Epithelial cell of prostate (primary cell): ENCODE data around the gene BDKRB2.

ENCODE experiments used
- DNase-seq: peaks from one replicate; pipeline ENCODE4 v3.0.0-alpha.2; 2011; ENCODE audit warnings: low read depth, low spot score
- H3K27ac ChIP-seq: fragments of 450-650 bp; 2 replicates; pipeline ENCODE4 v1.5.1; 2017; ENCODE audit warnings: mild to moderate bottlenecking

Gene BDKRB2

DNA sequence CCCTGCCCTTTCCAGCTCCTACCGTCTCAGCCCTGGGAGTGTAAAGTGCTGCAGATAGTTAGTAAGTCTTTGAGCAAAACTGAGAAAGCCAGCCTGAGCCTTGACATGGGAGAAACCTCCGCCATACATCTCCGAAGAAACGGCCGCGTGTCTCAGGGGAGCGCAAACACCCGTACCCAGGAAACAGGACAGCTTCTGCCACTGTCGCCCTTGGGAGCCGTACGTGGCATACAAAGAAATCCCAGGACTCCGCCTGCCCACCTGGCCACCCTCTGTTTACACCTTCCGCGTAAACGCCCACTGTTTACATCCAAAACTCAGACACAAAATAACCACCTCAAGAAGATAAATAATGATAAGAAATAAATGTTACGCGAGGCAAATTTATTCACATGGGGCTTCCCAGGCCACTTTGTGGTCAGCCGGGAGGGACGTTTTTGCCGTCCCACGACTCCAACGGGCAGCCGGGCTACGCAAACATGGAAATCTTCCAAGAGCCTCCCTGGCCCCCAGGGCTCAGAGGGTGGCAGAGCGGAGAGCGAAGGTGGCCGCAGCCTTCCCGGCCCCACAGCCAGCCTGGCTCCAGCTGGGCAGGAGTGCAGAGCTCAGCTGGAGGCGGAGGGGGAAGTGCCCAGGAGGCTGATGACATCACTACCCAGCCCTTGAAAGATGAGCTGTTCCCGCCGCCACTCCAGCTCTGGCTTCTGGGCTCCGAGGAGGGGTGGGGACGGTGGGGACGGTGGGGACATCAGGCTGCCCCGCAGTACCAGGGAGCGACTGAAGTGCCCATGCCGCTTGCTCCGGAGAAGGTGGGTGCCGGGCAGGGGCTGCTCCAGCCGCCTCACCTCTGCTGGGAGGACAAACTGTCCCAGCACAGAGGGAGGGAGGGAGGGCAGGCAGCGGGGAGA lies at the start of gene BDKRB2:
BDKRB2 (plus strand) TSS at position 689 of the 908 bp plus-strand sequence. CDS start 32,269 bp downstream, outside the sequence.
- peak within 1 kb of the TSS; percentile 82 for H3K27ac ChIP-seq
- DNase-seq, result no peak

DNA sequence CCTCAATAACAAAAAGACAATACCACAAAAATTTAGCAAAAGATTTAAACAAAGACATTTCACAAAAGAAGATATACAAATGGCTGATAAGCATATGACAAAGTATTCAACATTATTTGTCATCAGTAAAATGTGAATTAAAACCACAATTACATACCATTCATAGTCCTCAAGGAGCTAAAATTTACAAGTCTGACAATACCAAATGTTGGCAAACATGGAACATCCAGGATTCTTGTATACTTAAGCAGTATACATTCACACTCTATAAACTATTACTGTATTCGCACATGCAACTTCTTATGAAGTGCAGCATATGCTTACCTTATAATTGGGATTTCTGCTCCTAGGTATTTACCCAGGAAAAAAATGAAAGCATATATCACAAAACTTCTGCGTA lies 49.7 kb upstream of the BDKRB2 start:
- no peak for DNase-seq

DNA sequence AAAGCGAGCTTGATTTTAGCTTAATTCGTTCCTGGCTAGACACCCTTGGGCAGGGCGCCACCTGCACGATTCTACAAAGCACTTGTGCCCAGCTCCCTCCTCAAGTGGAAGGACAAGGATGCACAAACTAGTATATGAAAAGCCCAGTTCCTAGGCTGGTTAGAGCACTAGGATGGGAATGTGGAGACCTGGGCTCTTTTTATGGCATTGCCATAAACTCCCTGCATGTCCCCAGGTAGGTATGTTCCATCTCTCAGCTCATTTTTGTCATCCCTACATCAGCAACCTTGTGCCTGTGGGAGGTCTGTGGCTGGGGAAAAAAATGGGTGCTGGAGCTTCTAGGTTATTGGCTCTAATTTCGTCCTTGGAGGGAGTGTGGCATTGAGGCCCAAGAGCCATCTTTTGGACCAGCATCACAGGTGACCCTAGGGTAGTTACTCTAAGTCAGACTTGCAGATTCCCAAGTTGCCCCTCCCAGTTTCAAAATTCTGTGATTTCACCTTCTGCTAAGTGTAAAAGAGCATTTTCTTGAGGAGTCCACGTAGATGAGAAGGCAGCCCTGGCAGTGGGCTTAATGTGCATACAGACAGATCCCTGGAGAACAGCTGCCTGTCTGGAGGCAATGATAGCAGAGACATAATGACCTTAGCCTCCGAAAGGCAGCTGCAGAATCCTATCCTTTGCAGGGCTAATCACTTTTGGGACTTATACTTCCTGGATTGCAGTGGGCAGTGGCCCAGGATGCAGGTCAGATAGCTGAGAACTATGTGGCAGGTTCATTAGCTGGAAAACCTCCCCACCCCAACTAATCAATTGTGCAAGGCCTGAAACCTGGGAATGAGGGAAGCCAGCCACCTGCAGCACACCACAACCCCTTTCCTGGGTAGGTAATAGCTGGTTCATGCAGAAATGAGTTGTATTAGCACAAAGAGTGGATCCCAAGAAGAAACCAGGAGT lies 47.6 kb upstream of the BDKRB2 start:
- no peak overlapping the region for H3K27ac ChIP-seq

More for the DNA sequence above, 49.7 kb upstream of the BDKRB2 start:
- H3K27ac ChIP-seq, result no peak overlapping the region

DNA sequence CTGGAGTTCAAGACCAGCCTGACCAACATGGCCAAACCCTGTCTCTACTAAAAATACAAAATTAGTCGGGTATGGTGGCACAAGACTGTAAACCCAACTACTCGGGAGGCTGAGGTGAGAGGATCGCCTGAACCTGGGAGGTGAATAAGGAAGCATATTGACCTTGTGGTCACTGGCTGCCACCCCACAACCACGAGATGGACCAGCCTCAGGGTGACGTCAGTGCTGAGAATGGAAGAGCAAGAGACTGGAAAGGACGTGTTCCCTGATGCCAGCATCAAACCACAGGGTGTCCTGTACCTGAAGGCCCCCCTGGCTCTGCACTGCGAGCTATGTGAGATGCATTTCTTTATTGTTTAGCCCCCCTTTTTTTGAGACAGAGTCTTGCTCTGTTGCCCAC lies 45.9 kb upstream of the BDKRB2 start:
- no peak overlapping the region for H3K27ac ChIP-seq
- DNase-seq, result no peak

More for the DNA sequence above, 47.6 kb upstream of the BDKRB2 start:
- no peak for DNase-seq

DNA sequence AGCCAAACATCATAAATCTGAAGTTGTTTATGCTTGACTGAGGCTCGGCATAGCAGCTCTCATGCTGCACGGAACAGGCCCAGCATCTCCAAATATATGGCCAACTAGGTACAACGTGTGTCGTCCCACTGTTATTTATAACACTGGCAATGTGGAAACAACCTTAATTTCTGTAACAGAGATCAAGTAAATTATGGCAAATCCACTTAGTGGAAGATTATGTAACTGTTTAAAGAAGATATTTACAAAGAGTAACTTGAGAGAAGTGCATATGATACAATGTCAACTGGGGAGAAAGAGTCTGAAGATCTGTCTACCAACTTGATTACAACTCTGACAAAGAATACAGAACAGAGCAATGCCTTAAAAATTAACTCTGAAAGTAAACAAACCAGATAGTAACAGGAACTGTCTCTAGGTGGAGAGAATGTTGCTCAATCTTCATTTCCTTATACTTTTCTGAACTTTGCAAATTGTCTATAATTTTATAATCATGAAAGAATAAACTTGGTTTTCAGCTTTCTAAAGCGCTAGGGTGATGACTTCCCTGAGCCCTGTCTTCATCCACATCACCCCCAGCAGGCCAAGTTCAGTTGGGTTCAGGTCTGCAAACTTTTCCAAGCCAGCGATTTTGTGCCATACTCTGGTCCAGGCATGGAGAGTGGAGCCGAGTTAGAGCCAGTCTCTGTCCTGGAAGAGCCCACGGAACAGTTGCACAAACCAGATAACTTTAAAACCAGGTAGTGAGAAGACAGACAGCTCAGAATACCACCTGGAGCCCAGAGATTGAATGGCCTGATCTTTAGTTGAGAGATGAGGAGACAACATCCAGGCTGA lies 44.3 kb upstream of the BDKRB2 start:
- H3K27ac ChIP-seq, result no peak overlapping the region

DNA sequence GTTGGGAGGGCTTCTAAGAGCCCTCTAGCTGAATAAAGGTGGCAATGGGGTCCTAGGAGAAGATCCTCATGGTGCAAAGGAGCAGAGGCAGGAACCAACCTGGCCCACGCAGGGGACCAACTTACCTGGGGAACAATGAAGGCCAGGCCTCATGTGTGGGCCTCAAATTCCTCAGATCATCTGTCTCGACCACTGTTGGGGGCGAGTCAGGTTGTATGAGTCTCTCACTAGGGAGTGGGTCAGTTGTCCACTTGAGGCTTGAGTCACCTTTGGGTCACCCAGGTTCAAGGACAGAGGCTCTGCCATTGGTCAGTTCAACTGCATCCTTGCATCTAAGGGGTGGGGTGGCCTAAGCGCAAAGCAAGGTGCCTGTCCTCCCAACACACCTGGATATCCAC lies 43.7 kb upstream of the BDKRB2 start:
- H3K27ac ChIP-seq, result no peak overlapping the region
- no peak for DNase-seq

More for the DNA sequence above, 44.3 kb upstream of the BDKRB2 start:
- no peak for DNase-seq

DNA sequence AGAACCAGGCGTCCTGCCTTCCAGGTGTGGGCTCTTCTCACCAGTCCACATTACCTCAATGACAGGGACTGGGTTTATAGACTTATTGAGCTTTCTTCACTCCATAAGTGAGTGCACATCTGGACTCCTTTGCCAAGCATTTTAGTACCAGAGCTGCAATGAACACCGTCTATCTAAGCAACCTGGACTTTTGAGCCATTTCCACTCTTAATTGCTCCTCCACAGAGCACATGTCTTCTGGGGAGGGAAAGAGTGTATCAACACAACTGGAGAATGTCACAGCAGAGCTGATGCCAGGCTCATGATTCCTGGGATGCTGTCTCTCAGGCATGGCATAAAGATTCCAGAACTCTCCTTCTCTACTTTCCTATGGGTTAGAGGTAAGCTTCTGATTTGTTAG lies 43.0 kb upstream of the BDKRB2 start:
- DNase-seq, result no peak
- no peak overlapping the region for H3K27ac ChIP-seq

DNA sequence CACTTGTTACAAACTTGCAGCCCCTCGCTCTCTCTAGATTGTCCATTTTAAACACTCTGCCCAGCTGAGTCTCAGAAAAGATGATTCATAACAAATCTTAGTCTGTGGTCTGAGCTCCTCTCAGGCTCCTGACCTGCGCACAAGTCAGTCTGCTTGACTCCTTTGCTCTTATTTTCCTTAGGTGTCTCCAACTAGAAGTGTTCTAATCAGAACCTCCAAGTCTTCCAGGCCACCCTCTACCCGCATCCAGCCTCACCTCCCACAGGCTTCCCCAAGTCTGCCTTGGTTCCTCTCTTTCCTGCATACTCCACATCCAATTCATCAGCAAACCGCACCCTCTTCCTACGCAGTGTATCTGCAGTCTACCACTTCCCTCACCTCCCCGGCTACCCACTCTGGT lies 42.4 kb upstream of the BDKRB2 start:
- no peak overlapping the region for H3K27ac ChIP-seq

DNA sequence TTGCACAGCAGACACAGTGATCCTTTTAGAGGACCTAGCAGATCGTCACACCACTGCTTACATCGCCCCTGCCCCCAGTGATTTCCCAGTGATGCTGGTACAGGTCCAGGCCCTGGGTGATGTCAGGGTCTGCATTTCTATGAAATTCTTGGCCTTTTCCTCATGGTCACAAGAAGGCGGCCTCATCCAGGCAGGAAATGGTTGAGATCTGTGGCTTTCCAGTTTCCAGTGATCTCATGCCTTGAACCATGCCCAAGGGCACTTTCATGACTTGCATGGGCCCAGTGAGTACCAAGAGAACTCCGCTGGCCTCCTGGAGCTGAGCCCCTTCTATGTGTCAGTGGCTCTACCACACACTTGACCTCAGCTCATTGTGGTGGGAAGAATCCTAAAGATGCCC lies 41.9 kb upstream of the BDKRB2 start:
- H3K27ac ChIP-seq, result no peak overlapping the region
- no peak for DNase-seq

More for the DNA sequence above, 42.4 kb upstream of the BDKRB2 start:
- DNase-seq, result no peak

DNA sequence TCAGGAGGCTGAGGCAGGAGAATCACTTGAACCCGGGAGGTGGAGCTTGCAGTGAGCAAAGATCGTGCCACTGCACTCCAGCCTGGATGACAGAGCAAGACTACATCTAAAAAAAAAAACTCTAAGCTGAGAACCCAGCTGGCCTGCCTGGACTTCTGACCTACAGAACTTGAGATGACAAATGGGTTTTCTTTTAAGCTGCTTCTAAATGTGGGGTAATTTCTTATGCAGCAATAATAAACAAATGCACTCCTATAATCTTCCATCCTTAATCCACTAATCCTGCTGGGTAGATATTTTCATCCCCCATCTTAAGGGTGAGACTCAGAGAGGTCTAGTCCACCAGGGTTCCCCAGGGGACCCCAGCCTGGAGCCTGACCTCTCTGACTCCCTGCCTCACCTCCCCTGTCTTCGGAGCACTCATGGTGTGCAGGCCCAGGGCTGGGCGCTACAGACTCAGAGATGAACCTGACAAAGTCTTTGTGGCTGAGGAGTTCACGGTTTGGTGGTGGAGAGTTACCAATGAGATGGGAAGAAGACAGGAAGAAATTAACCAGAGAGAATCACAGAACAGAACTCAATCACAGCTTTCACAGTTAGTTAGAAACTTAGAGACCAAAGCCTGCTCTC lies 39.7 kb upstream of the BDKRB2 start:
- no peak overlapping the region for H3K27ac ChIP-seq
- DNase-seq, result no peak

DNA sequence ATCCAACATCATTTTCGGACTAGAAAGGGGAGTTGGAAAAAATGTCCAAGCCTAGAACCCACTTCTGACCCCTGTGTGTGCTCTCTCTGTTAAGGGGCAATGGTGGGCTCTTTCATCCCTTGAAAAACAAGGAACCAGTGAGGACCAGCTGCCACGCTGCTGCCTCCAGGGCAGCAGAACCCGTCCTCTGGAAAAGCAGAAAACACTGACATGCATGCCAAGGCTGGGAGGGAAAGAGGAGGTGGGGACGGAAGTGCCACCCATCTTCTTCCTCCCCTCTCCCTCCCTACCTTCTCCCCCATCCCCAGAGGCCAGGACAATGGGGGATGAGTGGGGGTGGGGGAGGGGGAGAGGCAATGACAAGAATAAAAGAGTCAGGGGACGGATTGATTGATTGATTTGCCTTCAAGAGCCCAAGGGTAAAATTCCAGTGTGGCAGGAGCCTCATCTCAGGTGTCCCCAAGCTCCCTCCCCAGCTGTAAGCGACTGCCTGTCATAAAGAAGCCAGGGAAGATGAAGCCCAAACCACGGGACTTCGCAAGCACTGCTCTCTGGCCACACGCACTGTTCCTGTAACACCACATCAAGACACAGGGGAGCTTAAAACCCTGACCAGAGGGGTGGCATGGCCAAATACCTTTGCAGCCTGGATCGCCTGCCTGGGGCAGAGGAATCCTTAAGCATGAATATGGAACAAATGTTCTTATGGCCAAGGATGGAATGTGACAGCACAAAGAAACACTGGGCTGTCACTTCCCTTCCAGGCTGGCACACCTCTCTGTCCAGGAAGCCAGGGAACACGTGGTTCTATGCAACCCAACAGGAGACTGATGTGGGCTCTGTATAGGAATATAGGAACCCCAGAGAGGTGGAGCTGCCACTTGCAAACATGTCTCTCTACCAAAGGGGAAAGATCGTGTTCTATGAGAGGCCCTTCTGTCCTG lies 38.9 kb upstream of the BDKRB2 start:
- DNase-seq, result no peak
- no peak overlapping the region for H3K27ac ChIP-seq

DNA sequence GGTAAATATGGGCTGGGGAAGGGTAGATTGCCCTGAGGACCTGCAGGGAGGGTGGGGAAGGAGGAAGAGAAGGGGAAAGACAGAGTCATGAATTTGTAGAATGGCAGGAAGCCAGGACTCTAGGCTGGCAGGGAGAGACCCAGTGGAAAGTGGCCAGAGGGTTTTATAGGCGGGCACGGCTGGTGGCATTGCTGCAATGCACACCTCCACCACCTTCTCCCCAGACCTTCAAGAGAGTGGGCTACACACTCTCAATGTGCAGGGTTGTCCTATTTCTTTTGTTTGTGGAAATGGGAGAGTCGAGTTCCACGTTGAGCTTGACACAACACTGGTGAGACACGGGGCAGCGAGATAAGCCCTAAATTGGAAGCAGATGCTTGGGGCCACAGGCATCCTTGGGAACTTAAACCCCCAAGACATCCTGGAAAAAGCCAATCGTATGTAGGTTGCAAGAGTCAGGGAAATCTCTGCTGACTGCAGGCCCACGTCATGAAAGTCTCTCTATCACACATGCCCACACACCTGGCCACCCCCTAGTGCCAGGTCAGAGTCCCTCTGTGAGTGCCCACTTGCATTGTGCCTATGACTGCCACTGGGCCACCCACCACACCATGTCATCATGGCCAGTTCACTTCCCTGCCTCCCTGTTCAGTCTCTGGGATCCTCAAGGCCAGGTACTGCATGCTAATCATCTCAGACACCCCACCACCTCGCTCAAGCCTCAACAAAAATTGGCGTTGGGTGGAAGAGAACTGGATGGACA lies 38.0 kb upstream of the BDKRB2 start:
- no peak for DNase-seq
- H3K27ac ChIP-seq, result no peak overlapping the region

DNA sequence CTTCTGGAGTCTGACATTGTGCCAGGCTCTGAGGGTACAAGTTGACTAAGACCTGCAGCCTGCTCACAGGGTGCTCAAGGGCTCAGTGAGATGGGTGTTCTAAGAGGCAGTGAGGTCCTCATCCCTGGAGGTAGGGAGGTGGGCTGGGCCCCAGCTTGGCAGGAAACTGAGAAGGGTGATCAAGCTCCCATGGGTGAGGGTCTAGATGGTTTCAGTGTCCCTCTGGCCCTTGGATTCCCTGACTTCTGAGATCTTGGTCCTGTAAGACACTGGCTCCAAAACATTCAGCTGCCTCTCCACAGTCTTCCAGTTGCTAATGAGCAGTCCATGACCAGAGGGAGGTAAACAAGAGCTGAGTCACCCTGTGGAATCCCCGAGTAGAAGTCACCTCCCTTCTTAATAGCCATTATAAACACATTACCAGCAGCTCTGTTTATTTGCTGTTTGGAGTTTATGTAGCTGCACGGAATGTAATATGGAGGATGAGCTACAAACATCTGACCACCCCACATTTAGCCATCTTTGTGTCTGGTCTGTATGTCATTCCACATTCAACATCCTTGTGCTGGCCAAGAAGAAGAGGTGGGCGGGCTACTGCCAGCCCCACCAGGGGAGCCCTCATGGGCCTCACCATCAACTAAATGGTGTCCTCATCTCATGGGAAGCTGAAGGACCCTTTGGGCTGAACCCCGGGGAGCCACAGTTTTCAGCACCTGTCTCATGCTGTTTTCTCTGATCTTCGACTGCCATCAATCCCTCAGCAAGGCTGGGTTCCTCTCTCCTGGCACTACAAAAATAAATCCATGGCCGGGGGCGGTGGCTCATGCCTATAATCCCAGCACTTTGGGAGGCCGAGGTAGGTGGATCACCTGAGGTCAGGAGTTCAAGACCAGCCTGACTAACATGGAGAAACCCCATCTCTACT lies 37.2 kb upstream of the BDKRB2 start:
- DNase-seq, result peak; percentile 55
- H3K27ac ChIP-seq, result no peak overlapping the region

DNA sequence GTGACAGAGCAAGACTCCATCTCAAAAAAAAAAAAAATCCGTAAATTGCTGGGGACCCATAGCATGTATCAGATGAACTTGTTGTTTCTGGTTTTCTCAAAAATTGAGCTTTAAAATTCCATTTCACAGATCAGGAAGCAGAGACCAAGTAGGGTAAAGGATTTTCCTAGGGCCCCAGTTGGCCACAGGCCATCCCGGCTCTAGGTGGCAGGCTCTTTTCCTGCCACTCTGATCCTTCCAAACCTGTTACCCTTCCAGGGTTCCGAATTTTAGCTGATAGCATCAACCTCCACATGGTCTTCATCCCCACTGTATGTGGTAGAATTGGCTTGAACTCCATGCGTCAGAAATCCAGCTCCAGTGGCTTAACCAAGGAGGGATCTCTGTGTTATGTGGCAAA lies 36.1 kb upstream of the BDKRB2 start:
- no peak overlapping the region for H3K27ac ChIP-seq

DNA sequence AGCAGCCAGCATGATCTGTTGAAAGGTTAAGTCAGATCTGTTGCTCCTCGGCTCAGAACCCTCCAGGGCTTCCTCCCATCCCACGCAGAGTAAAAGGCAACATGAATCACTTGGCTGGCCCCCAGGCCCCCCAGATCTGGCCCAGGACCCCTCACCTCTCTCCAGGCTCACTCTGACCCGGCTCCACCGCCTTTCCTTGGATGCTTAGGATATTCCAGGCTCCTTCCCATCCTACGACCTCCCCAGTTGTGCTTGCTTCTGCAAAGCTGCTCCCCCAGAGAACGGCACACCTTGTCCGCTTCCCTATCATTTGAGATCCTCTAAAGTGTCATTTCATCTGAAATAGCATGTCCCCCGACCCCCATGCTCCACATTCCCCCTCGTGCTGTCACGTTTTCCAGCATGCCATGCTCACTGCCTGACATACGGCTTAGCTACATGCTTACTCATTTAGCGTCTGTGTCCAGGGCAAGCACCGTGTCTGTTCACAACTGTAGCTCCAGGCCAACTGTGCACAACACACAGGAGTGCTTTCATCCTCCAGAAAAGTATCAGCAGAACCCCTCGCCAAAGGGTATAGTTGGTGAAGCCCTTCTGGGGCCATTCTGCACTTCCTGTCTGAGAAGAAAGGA lies 33.6 kb upstream of the BDKRB2 start:
- no peak for DNase-seq
- H3K27ac ChIP-seq, result no peak overlapping the region

More for the DNA sequence above, 36.1 kb upstream of the BDKRB2 start:
- DNase-seq, result no peak
